WTC11 (cell line): ENCODE results near the gene CTNNA2. TPM values are rescaled to one million over a fixed set of nuclear protein-coding genes. Genes with fewer than 3 reads are reported as not detected.

ENCODE experiments used
- ATAC-seq: fragments of 200-7000 bp; cut with Tn5 transposase; 2 replicates; pipeline ENCODE4 v1.10.0; 2021; ENCODE audit warnings: mild to moderate bottlenecking, moderate library complexity
- CTCF ChIA-PET: fragments of 300-600 bp; sonication (Branson Sonifier 250); formaldehyde crosslinking; loops from one replicate; lab custom pipeline; 2021; ENCODE audit warnings: antibody characterized with exemption; lab: Charles Lee
- POLR2A ChIA-PET: fragments of 350-600 bp; sonication (Branson Sonifier 250); formaldehyde crosslinking; loops from one replicate; lab custom pipeline; 2021; ENCODE audit warnings: antibody characterized with exemption; lab: Charles Lee
- DNase-seq: peaks from one replicate; pipeline ENCODE4 v3.0.0; 2021; ENCODE audit warnings: low spot score
- H3K27ac Mint-ChIP-seq: 2 replicates; pipeline ENCODE4 v1.8.0; 2021; ENCODE audit warnings: mixed read lengths
- H3K27me3 Mint-ChIP-seq: 2 replicates; pipeline ENCODE4 v1.8.0; 2021; ENCODE audit warnings: low read depth, mild to moderate bottlenecking, moderate library complexity, mixed read lengths
- H3K36me3 Mint-ChIP-seq: 2 replicates; pipeline ENCODE4 v1.8.0; 2021; ENCODE audit warnings: mixed read lengths
- H3K4me1 Mint-ChIP-seq: 2 replicates; pipeline ENCODE4 v1.8.0; 2022; ENCODE audit warnings: mixed read lengths
- H3K4me3 Mint-ChIP-seq: 2 replicates; pipeline ENCODE4 v1.8.0; 2021; ENCODE audit warnings: mild to moderate bottlenecking, moderate library complexity, mixed read lengths
- H3K9me3 Mint-ChIP-seq: 2 replicates; pipeline ENCODE4 v1.8.0; 2021; ENCODE audit warnings: mixed read lengths
- ARID4B ChIP-seq: sonication (generic); formaldehyde crosslinking; IDR thresholded peaks from 2 replicates; pipeline ENCODE4 v1.8.0; 2023; ENCODE audit warnings: missing genetic modification reagents, mild to moderate bottlenecking, borderline replicate concordance
- CREB1 ChIP-seq: sonication (generic); formaldehyde crosslinking; IDR thresholded peaks from 2 replicates; pipeline ENCODE4 v1.8.0; 2023; ENCODE audit warnings: mild to moderate bottlenecking, missing genetic modification reagents
- E2F4 ChIP-seq: sonication (generic); formaldehyde crosslinking; IDR thresholded peaks from 2 replicates; pipeline ENCODE4 v1.8.1; 2022; ENCODE audit warnings: low read depth, mild to moderate bottlenecking, moderate library complexity, missing genetic modification reagents, borderline replicate concordance
- EMX1 ChIP-seq: fragments of 250-450 bp; sonication (Bioruptor Pico); IDR thresholded peaks from 2 replicates; pipeline ENCODE4 v1.8.0; 2021; ENCODE audit warnings: mild to moderate bottlenecking
- ERG ChIP-seq: fragments of 250-450 bp; sonication (Bioruptor Pico); IDR thresholded peaks from 2 replicates; pipeline ENCODE4 v1.8.0; 2021; ENCODE audit warnings: mild to moderate bottlenecking
- HMGA2 ChIP-seq: fragments of 250-450 bp; sonication (Bioruptor Pico); IDR thresholded peaks from 2 replicates; pipeline ENCODE4 v1.4.0; 2021; ENCODE audit warnings: mild to moderate bottlenecking, moderate library complexity
- IRF1 ChIP-seq: sonication (generic); formaldehyde crosslinking; IDR thresholded peaks from 2 replicates; pipeline ENCODE4 v1.8.0; 2023; ENCODE audit warnings: missing genetic modification reagents
- MXD4 ChIP-seq: fragments of 250-450 bp; sonication (Bioruptor Pico); IDR thresholded peaks from 2 replicates; pipeline ENCODE4 v1.8.0; 2021; ENCODE audit warnings: mild to moderate bottlenecking, moderate library complexity, borderline replicate concordance
- NR2C2 ChIP-seq: sonication (generic); formaldehyde crosslinking; IDR thresholded peaks from 2 replicates; pipeline ENCODE4 v1.8.0; 2022; ENCODE audit warnings: mild to moderate bottlenecking, missing genetic modification reagents
- NR3C1 ChIP-seq: sonication (generic); formaldehyde crosslinking; conservative IDR thresholded peaks from 2 replicates; pipeline ENCODE4 v1.8.1; 2023; ENCODE audit warnings: low read depth, mild to moderate bottlenecking, missing genetic modification reagents
- PRRX2 ChIP-seq: fragments of 250-450 bp; sonication (Bioruptor Pico); IDR thresholded peaks from 2 replicates; pipeline ENCODE4 v1.8.0; 2021; ENCODE audit warnings: mild to moderate bottlenecking
- RORB ChIP-seq: fragments of 250-450 bp; sonication (Bioruptor Pico); IDR thresholded peaks from 2 replicates; pipeline ENCODE4 v1.9.0; 2021; ENCODE audit warnings: mild to moderate bottlenecking
- SMAD3 ChIP-seq: sonication (generic); formaldehyde crosslinking; IDR thresholded peaks from 2 replicates; pipeline ENCODE4 v1.8.0; 2022; ENCODE audit warnings: missing genetic modification reagents, mild to moderate bottlenecking, borderline replicate concordance
- TCF7 ChIP-seq: sonication (generic); formaldehyde crosslinking; IDR thresholded peaks from 2 replicates; pipeline ENCODE4 v1.8.0; 2022; ENCODE audit warnings: mild to moderate bottlenecking, low read depth, missing genetic modification reagents, moderate library complexity
- ZBTB21 ChIP-seq: sonication (generic); formaldehyde crosslinking; IDR thresholded peaks from 2 replicates; pipeline ENCODE4 v1.8.1; 2023; ENCODE audit warnings: mild to moderate bottlenecking, missing genetic modification reagents, borderline replicate concordance
- ZMAT4 ChIP-seq: fragments of 250-450 bp; sonication (Bioruptor Pico); IDR thresholded peaks from 2 replicates; pipeline ENCODE4 v1.9.0; 2021; ENCODE audit warnings: mild to moderate bottlenecking
- ZNF281 ChIP-seq: sonication (generic); formaldehyde crosslinking; IDR thresholded peaks from 2 replicates; pipeline ENCODE4 v1.8.0; 2023; ENCODE audit warnings: mild to moderate bottlenecking, missing genetic modification reagents
- ZNF396 ChIP-seq: fragments of 250-450 bp; sonication (Bioruptor Pico); IDR thresholded peaks from 2 replicates; pipeline ENCODE4 v1.8.0; 2021; ENCODE audit warnings: mild to moderate bottlenecking, moderate library complexity, borderline replicate concordance
- ZNF416 ChIP-seq: fragments of 250-450 bp; sonication (Bioruptor Pico); IDR thresholded peaks from 2 replicates; pipeline ENCODE4 v1.9.0; 2021; ENCODE audit warnings: mild to moderate bottlenecking, inconsistent platforms
- ZNF423 ChIP-seq: fragments of 250-450 bp; sonication (Bioruptor Pico); IDR thresholded peaks from 2 replicates; pipeline ENCODE4 v2.1.2; 2022; ENCODE audit warnings: mild to moderate bottlenecking, moderate library complexity
- ZNF425 ChIP-seq: fragments of 250-450 bp; sonication (Bioruptor Pico); conservative IDR thresholded peaks from 2 replicates; pipeline ENCODE4 v1.9.0; 2021; ENCODE audit warnings: mild to moderate bottlenecking
- total RNA-seq: library from RNA; stranded (reverse); gene quantifications from 3 replicates; pipeline ENCODE4 v1.2.3, GENCODE V29; 2021

Gene CTNNA2
- total RNA-seq, 1 experiment from 2014 or later = 3.8 TPM

- TF ChIP-seq ARID4B (CRISPR knock-in tag) = no peak
- TF ChIP-seq SMAD3 = no peak
- no peak for TF ChIP-seq ZNF416 (CRISPR knock-in tag)
- no peak for TF ChIP-seq PRRX2 (CRISPR knock-in tag)
- TF ChIP-seq RORB (CRISPR knock-in tag) = no peak
- no peak for TF ChIP-seq ZNF423 (CRISPR knock-in tag)
- TF ChIP-seq IRF1 = no peak
- no peak for TF ChIP-seq ZMAT4 (CRISPR knock-in tag)
Observed at GRCh38 chr2:80149991-80150390, 637.1 kb downstream of the CTNNA2 start (continued).

- TF ChIP-seq ZNF423 (CRISPR knock-in tag) = no peak
- TF ChIP-seq CREB1 (CRISPR knock-in tag) = no peak
- TF ChIP-seq ZNF425 = no peak
- TF ChIP-seq ZNF281 (CRISPR knock-in tag) = no peak
- no peak for TF ChIP-seq TCF7 (CRISPR knock-in tag)
- Mint-ChIP-seq H3K36me3 (no peaks in the 10 kb centered on the region), H3K27me3 (no peaks in the 10 kb centered on the region), H3K9me3 (peaks cover 6% of the 10 kb centered on the region), H3K4me1 (peaks cover 15% of the 10 kb centered on the region), H3K4me3 (no peak overlapping the region), H3K27ac (no peak overlapping the region)
- POLR2A ChIA-PET = no interaction called here
- no peak for DNase-seq
- CTCF ChIA-PET = interaction anchor here (1.5 kb wide), 1 partner anchor 87 kb away, joined by 3 read pairs; no protein-coding TSS in a partner anchor
- ATAC-seq = no peak
Observed at GRCh38 chr2:80151248-80151647, 638.4 kb downstream of the CTNNA2 start.

GRCh38 chr2:80151651-80152050 lies 638.8 kb downstream of the CTNNA2 start:
- peaks cover 18% of the 10 kb centered on the region for H3K4me1 Mint-ChIP-seq
- POLR2A ChIA-PET = no interaction called here
- H3K9me3 Mint-ChIP-seq = peaks cover 10% of the 10 kb centered on the region
- H3K4me3 Mint-ChIP-seq = no peak overlapping the region
- CTCF ChIA-PET = interaction anchor here (1.5 kb wide), 1 partner anchor 87 kb away, joined by 3 read pairs; no protein-coding TSS in a partner anchor
- H3K27ac Mint-ChIP-seq = no peak overlapping the region
- H3K27me3 Mint-ChIP-seq = no peaks in the 10 kb centered on the region
- DNase-seq (no peak), ATAC-seq (no peak)
- no peaks in the 10 kb centered on the region for H3K36me3 Mint-ChIP-seq
- TF ChIP-seq EMX1 (CRISPR knock-in tag) (no peak), NR3C1 (CRISPR knock-in tag) (no peak), ZNF396 (CRISPR knock-in tag) (no peak), NR2C2 (no peak), E2F4 (no peak), ZBTB21 (no peak), MXD4 (no peak), HMGA2 (CRISPR knock-in tag) (no peak), ERG (CRISPR knock-in tag) (no peak)
